OCI-LY3 (cell line): ENCODE results near the gene TOP2A.

ENCODE experiments used
- EZH2phosphoT487 ChIP-seq: fragments of 200-600 bp; shearing (Covaris generic); IDR thresholded peaks from 2 replicates; pipeline ENCODE4 v1.6.1; 2018; ENCODE audit warnings: antibody characterized with exemption, mixed run types, low read depth
- TF ChIP-seq, protein P1 (sequence below): fragments of 200-600, 300-600 bp; sonication (generic); IDR thresholded peaks from 2 replicates; pipeline ENCODE4 v1.5.1; 2014; ENCODE audit warnings: antibody characterized with exemption, low read length, low read depth

DNA sequence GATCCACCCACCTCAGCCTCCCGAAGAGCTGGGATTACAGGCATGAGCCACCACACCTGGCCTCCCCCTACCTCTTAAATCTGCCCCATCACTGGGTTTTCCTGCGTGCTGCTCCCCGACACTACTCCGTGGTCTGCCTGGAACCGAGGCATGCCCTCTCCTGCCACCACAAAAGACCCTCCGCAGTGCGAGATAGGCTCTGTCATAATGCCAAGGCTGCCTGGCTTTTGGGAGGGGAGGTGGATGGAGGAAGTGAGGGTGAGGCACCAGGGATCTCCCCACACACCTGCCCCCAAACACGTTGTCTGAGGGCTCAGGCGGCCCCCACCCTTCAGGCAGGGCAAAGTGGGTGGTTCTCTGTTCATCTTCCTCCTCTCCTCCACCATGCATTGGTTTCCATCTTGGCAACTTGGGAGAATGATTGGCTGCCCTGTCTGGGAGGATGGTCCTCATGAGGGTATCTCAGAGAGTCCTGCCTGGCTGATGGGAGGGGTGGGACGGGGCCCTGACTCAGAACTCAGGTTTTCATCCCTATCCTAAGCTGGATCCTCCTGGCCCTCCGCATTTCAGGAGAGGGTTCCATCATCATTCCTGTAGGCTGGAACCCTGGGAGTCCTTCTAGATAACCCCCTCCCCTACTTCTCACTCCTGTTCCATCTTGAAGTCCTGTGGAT, 48.7 kb upstream of the TOP2A start:
- TF ChIP-seq, protein P1, sequence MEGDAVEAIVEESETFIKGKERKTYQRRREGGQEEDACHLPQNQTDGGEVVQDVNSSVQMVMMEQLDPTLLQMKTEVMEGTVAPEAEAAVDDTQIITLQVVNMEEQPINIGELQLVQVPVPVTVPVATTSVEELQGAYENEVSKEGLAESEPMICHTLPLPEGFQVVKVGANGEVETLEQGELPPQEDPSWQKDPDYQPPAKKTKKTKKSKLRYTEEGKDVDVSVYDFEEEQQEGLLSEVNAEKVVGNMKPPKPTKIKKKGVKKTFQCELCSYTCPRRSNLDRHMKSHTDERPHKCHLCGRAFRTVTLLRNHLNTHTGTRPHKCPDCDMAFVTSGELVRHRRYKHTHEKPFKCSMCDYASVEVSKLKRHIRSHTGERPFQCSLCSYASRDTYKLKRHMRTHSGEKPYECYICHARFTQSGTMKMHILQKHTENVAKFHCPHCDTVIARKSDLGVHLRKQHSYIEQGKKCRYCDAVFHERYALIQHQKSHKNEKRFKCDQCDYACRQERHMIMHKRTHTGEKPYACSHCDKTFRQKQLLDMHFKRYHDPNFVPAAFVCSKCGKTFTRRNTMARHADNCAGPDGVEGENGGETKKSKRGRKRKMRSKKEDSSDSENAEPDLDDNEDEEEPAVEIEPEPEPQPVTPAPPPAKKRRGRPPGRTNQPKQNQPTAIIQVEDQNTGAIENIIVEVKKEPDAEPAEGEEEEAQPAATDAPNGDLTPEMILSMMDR = no peak
- TF ChIP-seq EZH2phosphoT487 = no peak
